IMR-90 (cell line): Measurements from ENCODE around the gene WARS2.

Source experiments
- BHLHE40 ChIP-seq: fragments of 150-350 bp; IDR thresholded peaks from 2 replicates; pipeline ENCODE4 v1.6.1; 2016; ENCODE audit warnings: mild to moderate bottlenecking, low read depth, low read length
- CEBPB ChIP-seq: IDR thresholded peaks from 2 replicates; pipeline ENCODE4 v1.6.1; 2012; ENCODE audit warnings: low read depth, low read length, improper control_type of control experiment
- CHD1 ChIP-seq: IDR thresholded peaks from 2 replicates; pipeline ENCODE4 v1.6.1; 2012; ENCODE audit warnings: low read depth, low read length, improper control_type of control experiment
- CTCF ChIP-seq: conservative IDR thresholded peaks from 2 replicates; pipeline ENCODE4 v1.5.1; 2012; ENCODE audit warnings: mild to moderate bottlenecking, low read depth, low read length, improper control_type of control experiment
- MAZ ChIP-seq: IDR thresholded peaks from 2 replicates; pipeline ENCODE4 v1.6.1; 2012; ENCODE audit warnings: low read depth, mild to moderate bottlenecking, low read length, improper control_type of control experiment, moderate library complexity, borderline replicate concordance
- NFE2L2 ChIP-seq: fragments of 150-350 bp; IDR thresholded peaks from 2 replicates; pipeline ENCODE4 v1.6.1; 2016; ENCODE audit warnings: low read depth, mild to moderate bottlenecking, low read length
- POLR2A ChIP-seq: IDR thresholded peaks from 2 replicates; pipeline ENCODE4 v1.6.1; 2012; ENCODE audit warnings: mild to moderate bottlenecking, low read depth, low read length
- RAD21 ChIP-seq: IDR thresholded peaks from 2 replicates; pipeline ENCODE4 v1.6.1; 2012; ENCODE audit warnings: low read length, improper control_type of control experiment
- RCOR1 ChIP-seq: IDR thresholded peaks from 2 replicates; pipeline ENCODE4 v1.6.1; 2012; ENCODE audit warnings: mild to moderate bottlenecking, low read length, improper control_type of control experiment; ENCODE audit not compliant: insufficient replicate concordance
- RFX5 ChIP-seq: IDR thresholded peaks from 2 replicates; pipeline ENCODE4 v1.8.0; 2012; ENCODE audit warnings: low read depth, mild to moderate bottlenecking, low read length, moderate library complexity
- SMC3 ChIP-seq: fragments of 150-350 bp; IDR thresholded peaks from 2 replicates; pipeline ENCODE4 v1.6.1; 2016; ENCODE audit warnings: low read depth, mild to moderate bottlenecking, antibody characterized with exemption, low read length, moderate library complexity

DNA sequence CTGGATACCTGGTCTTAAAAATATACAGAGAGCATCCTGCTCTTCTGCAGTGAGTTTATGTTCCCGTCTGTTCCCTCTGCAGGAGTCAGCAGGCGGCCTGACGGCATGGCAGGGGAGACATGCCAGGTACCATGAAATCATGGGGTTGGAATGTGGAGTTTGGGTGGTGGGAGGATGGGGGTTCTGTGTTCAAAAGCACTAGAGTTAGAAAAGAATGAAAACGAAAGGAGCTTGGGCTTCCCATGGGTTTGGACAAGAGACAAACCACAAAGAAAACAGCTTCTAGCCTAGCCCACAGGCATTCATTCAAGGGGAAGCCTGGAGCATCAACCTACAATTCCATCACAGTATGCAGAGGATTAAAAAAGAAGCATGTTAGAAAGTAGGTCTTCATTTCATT is 59.9 kb downstream of the WARS2 start:
- TF ChIP-seq RAD21, result no peak
- TF ChIP-seq CTCF, result no peak
- peak; percentile 42; the same call in 1 of the 2 replicates for TF ChIP-seq MAZ
- TF ChIP-seq CHD1, result no peak
- no peak for TF ChIP-seq SMC3
- TF ChIP-seq POLR2A, result no peak
- TF ChIP-seq BHLHE40, result peak; percentile 17; the same call in 1 of the 2 replicates
- TF ChIP-seq RFX5, result no peak
- TF ChIP-seq RCOR1, result no peak
- no peak for TF ChIP-seq CEBPB
- TF ChIP-seq NFE2L2, result no peak
